Measurements from ENCODE around the gene CYB5B.
"Not testable (repeated sequence)": the region's sequence is repeated elsewhere in the genome, so short reads cannot be mapped to it uniquely, and the experiment has no call there.

Gene CYB5B

GRCh38 chr16:69423189-69423588 is 1.2 kb upstream of the CYB5B start:
- DNase-seq (ENCODE audit: insufficient read length, low spot score) (no peak), FAIRE-seq (no peak)
- TF ChIP-seq CTCF (IDR thresholded peaks at IDR 0.05; ENCODE audit: insufficient read depth, missing control alignments) = no peak

GRCh38 chr16:69424935-69425784 is 741 bp downstream of the CYB5B start:
- no peak for TF ChIP-seq CTCF (IDR thresholded peaks at IDR 0.05; ENCODE audit: insufficient read depth, missing control alignments)
- FAIRE-seq (no peak), DNase-seq (ENCODE audit: insufficient read length, low spot score) (no peak)

GRCh38 chr16:69428652-69429051 is 4.2 kb downstream of the CYB5B start:
- DNase-seq (ENCODE audit: insufficient read length, low spot score) (no peak), FAIRE-seq (no peak)
- no peak for TF ChIP-seq CTCF (IDR thresholded peaks at IDR 0.05; ENCODE audit: insufficient read depth, missing control alignments)

- FAIRE-seq; DNase-seq (ENCODE audit: insufficient read length, low spot score): not testable (repeated sequence)
These were observed 4.7 kb downstream of the CYB5B start for GRCh38 chr16:69429058-69429640.

- FAIRE-seq (no peak), DNase-seq (ENCODE audit: insufficient read length, low spot score) (no peak)
- no peak for TF ChIP-seq CTCF (IDR thresholded peaks at IDR 0.05; ENCODE audit: insufficient read depth, missing control alignments)
These were observed 7.6 kb downstream of the CYB5B start for GRCh38 chr16:69431948-69432468.

GRCh38 chr16:69434066-69434465 is 9.6 kb downstream of the CYB5B start:
- no peak for FAIRE-seq

More at GRCh38 chr16:69434066-69434465, 9.6 kb downstream of the CYB5B start:
- DNase-seq (ENCODE audit: insufficient read length, low spot score) = no peak
- no peak for TF ChIP-seq CTCF (IDR thresholded peaks at IDR 0.05; ENCODE audit: insufficient read depth, missing control alignments)
